Trophoblast cell (in vitro differentiated cells and primary cell): ENCODE data around the gene RPS6KA1.

Experiments used
- DNase-seq, 2 donors: peaks; one replicate each; pipeline ENCODE4 v3.0.0-alpha.2; 2016
- H2AFZ ChIP-seq: 2 replicates; pipeline ENCODE4 v1.6.1; 2013; ENCODE audit warnings: low read length, moderate library complexity, mild to moderate bottlenecking; ENCODE audit not compliant: insufficient read depth, poor library complexity
- H2AK5ac ChIP-seq: 2 replicates; pipeline ENCODE4 v1.6.1; 2013; ENCODE audit warnings: mild to moderate bottlenecking, low read length
- H2BK120ac ChIP-seq: 2 replicates; pipeline ENCODE4 v1.6.1; 2013; ENCODE audit warnings: low read length, mild to moderate bottlenecking, moderate library complexity; ENCODE audit not compliant: insufficient read depth, poor library complexity
- H2BK12ac ChIP-seq: 2 replicates; pipeline ENCODE4 v1.6.1; 2013; ENCODE audit warnings: mild to moderate bottlenecking, low read length, moderate library complexity
- H2BK5ac ChIP-seq: 2 replicates; pipeline ENCODE4 v1.6.1; 2013; ENCODE audit warnings: low read length, low read depth, moderate library complexity, mild to moderate bottlenecking; ENCODE audit not compliant: poor library complexity
- H3K14ac ChIP-seq: 2 replicates; pipeline ENCODE4 v1.6.1; 2013; ENCODE audit warnings: mild to moderate bottlenecking, low read length
- H3K18ac ChIP-seq: 2 replicates; pipeline ENCODE4 v1.6.1; 2013; ENCODE audit warnings: mild to moderate bottlenecking, low read length
- H3K23ac ChIP-seq: 2 replicates; pipeline ENCODE4 v1.6.1; 2013; ENCODE audit warnings: low read length
- H3K27ac ChIP-seq: 2 replicates; pipeline ENCODE4 v1.5.1; 2013; ENCODE audit warnings: low read depth, mild to moderate bottlenecking, inconsistent platforms, low read length, moderate library complexity
- H3K27me3 ChIP-seq: 2 replicates; pipeline ENCODE4 v1.6.1; 2013; ENCODE audit warnings: inconsistent platforms, mild to moderate bottlenecking, low read length, moderate library complexity; ENCODE audit not compliant: insufficient read depth
- H3K36me3 ChIP-seq, 2 experiments: 1 replicate in 1 of 2; 2 replicates in 1 of 2; pipeline ENCODE4 v1.6.1; 2013; ENCODE audit warnings: low read length in 2 of 2, mild to moderate bottlenecking in 2 of 2, moderate library complexity in 1 of 2; ENCODE audit not compliant: insufficient read depth in 2 of 2, control insufficient read depth in 1 of 2
- H3K4ac ChIP-seq: 2 replicates; pipeline ENCODE4 v1.6.1; 2013; ENCODE audit warnings: low read depth, mild to moderate bottlenecking, low read length, moderate library complexity
- H3K4me1 ChIP-seq, 2 experiments: 1 replicate in 1 of 2; 2 replicates in 1 of 2; pipeline ENCODE4 v1.6.1; 2013; ENCODE audit warnings: low read length in 2 of 2, mild to moderate bottlenecking in 2 of 2, moderate library complexity in 1 of 2; ENCODE audit not compliant: insufficient read depth in 2 of 2, control insufficient read depth in 1 of 2
- H3K4me2 ChIP-seq: 2 replicates; pipeline ENCODE4 v1.6.1; 2013; ENCODE audit warnings: inconsistent platforms, mild to moderate bottlenecking, low read length, moderate library complexity
- H3K4me3 ChIP-seq: 2 replicates; pipeline ENCODE4 v1.5.1; 2013; ENCODE audit warnings: mild to moderate bottlenecking, low read depth, low read length, inconsistent platforms
- H3K79me1 ChIP-seq: one replicate; pipeline ENCODE4 v1.6.1; 2013; ENCODE audit warnings: low read length
- H3K79me2 ChIP-seq: 2 replicates; pipeline ENCODE4 v1.6.1; 2013; ENCODE audit warnings: low read length, mild to moderate bottlenecking; ENCODE audit not compliant: control insufficient read depth, insufficient read depth, poor library complexity
- H3K9ac ChIP-seq: 2 replicates; pipeline ENCODE4 v1.6.1; 2013; ENCODE audit warnings: mild to moderate bottlenecking, low read length
- H3K9me3 ChIP-seq: 2 replicates; pipeline ENCODE4 v1.6.1; 2013; ENCODE audit warnings: low read depth, mild to moderate bottlenecking, control low read depth, inconsistent platforms, low read length; ENCODE audit not compliant: insufficient read depth
- H4K12ac ChIP-seq: 2 replicates; pipeline ENCODE4 v1.6.1; 2013; ENCODE audit warnings: low read depth, mild to moderate bottlenecking, low read length, moderate library complexity
- H4K8ac ChIP-seq: 2 replicates; pipeline ENCODE4 v1.6.1; 2013; ENCODE audit warnings: low read depth, mild to moderate bottlenecking, low read length, moderate library complexity
- H4K91ac ChIP-seq: one replicate; pipeline ENCODE4 v1.6.1; 2013; ENCODE audit warnings: low read depth, mild to moderate bottlenecking, low read length, moderate library complexity
- WGBS: extraction: QIAGEN DNeasy Blood & Tissue Kit; methylation state at CpG from one replicate; pipeline ENCODE4 v1.1.7; 2013; ENCODE audit warnings: missing lambda C conversion rate; ENCODE audit not compliant: insufficient read length, insufficient coverage; ENCODE audit errors: extremely low coverage; 5-methylcytosine and 5-hydroxymethylcytosine counted together

Gene RPS6KA1

DNA sequence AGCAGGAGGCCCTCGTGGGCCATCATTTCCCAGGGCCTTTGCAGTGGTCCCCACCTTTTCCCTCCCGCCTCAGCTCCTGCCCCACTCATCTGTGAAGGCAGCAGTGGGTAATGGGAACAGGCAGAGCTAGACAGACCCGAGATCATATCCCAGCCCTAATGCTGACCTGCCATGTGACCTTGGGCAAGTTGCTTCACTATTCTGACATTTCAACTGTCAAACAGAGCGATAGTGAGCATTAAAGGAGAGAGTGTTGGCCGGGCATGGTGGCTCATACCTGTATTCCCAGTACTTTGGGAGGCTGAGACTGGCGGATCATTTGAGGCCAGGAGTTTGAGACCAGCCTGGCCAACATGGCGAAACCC, 51.7 kb downstream of the RPS6KA1 start:
- H3K4me1 ChIP-seq = no peaks in the 10 kb centered on the region
- no peak overlapping the region for H2AFZ ChIP-seq
- no peaks in the 10 kb centered on the region for H3K9me3 ChIP-seq
- H4K12ac ChIP-seq = no peak overlapping the region
- H2BK5ac ChIP-seq = no peak overlapping the region
- no peak overlapping the region for H3K23ac ChIP-seq
- no peak overlapping the region for H2BK120ac ChIP-seq
- H3K79me2 ChIP-seq = no peaks in the 10 kb centered on the region
- no peaks in the 10 kb centered on the region for H3K79me1 ChIP-seq
- H3K36me3 ChIP-seq = no peaks in the 10 kb centered on the region
- no peak overlapping the region for H3K27ac ChIP-seq
- no peak for DNase-seq
- H4K8ac ChIP-seq = no peak overlapping the region
- no peak overlapping the region for H3K18ac ChIP-seq
- no peak overlapping the region for H3K4ac ChIP-seq
- H2BK12ac ChIP-seq = no peak overlapping the region
- no peak overlapping the region for H3K9ac ChIP-seq
- no peak overlapping the region for H2AK5ac ChIP-seq
- no peak overlapping the region for H3K4me2 ChIP-seq
- no peak overlapping the region for H4K91ac ChIP-seq
- no CpG with 5 or more reads among the region's 7 CpGs for WGBS
- H3K14ac ChIP-seq = no peak overlapping the region
- H3K4me3 ChIP-seq = no peak overlapping the region
- no peaks in the 10 kb centered on the region for H3K27me3 ChIP-seq

GRCh38 chr1:26582053-26582835, 52.7 kb downstream of the RPS6KA1 start:
- H3K4me1 ChIP-seq = no peaks in the 10 kb centered on the region
- no peak overlapping the region for H3K14ac ChIP-seq
- H3K36me3 ChIP-seq = no peaks in the 10 kb centered on the region
- no peak overlapping the region for H2BK120ac ChIP-seq
- WGBS = no CpG with 5 or more reads among the region's 8 CpGs
- H3K27me3 ChIP-seq = no peaks in the 10 kb centered on the region
- H4K12ac ChIP-seq = no peak overlapping the region
- H3K23ac ChIP-seq = no peak overlapping the region
- no peak overlapping the region for H2BK5ac ChIP-seq
- no peak overlapping the region for H3K27ac ChIP-seq
- no peak overlapping the region for H3K4me3 ChIP-seq
- H3K79me2 ChIP-seq = no peaks in the 10 kb centered on the region
- no peaks in the 10 kb centered on the region for H3K79me1 ChIP-seq
- H3K18ac ChIP-seq = no peak overlapping the region
- H2AFZ ChIP-seq = no peak overlapping the region
- H4K91ac ChIP-seq = no peak overlapping the region
- no peaks in the 10 kb centered on the region for H3K9me3 ChIP-seq
- no peak overlapping the region for H2AK5ac ChIP-seq
- H3K4ac ChIP-seq = no peak overlapping the region
- H4K8ac ChIP-seq = no peak overlapping the region
- no peak for DNase-seq
- H2BK12ac ChIP-seq = no peak overlapping the region
- no peak overlapping the region for H3K9ac ChIP-seq
- H3K4me2 ChIP-seq = no peak overlapping the region

GRCh38 chr1:26582836-26583460, 53.4 kb downstream of the RPS6KA1 start:
- no peak overlapping the region for H2AK5ac ChIP-seq
- no peaks in the 10 kb centered on the region for H3K27me3 ChIP-seq
- peak in 1 of 2 donors; percentile 13 for DNase-seq
- no peak overlapping the region for H2AFZ ChIP-seq
- no peak overlapping the region for H4K12ac ChIP-seq
- no peak overlapping the region for H2BK120ac ChIP-seq
- H3K36me3 ChIP-seq = no peaks in the 10 kb centered on the region
- no peak overlapping the region for H3K9ac ChIP-seq
- no peak overlapping the region for H3K14ac ChIP-seq
- H3K4me2 ChIP-seq = no peak overlapping the region
- no peaks in the 10 kb centered on the region for H3K79me2 ChIP-seq
- H2BK12ac ChIP-seq = no peak overlapping the region
- WGBS = no CpG with 5 or more reads among the region's 6 CpGs
- no peak overlapping the region for H3K4ac ChIP-seq
- no peak overlapping the region for H2BK5ac ChIP-seq
- H3K79me1 ChIP-seq = no peaks in the 10 kb centered on the region
- no peak overlapping the region for H3K18ac ChIP-seq
- H4K8ac ChIP-seq = no peak overlapping the region
- H3K27ac ChIP-seq = no peak overlapping the region
- H3K4me3 ChIP-seq = no peak overlapping the region
- H3K4me1 ChIP-seq = no peaks in the 10 kb centered on the region
- no peak overlapping the region for H3K23ac ChIP-seq
- H3K9me3 ChIP-seq = no peaks in the 10 kb centered on the region
- no peak overlapping the region for H4K91ac ChIP-seq

GRCh38 chr1:26583646-26584485, 54.3 kb downstream of the RPS6KA1 start:
- no peaks in the 10 kb centered on the region for H3K4me1 ChIP-seq
- no peak overlapping the region for H3K27ac ChIP-seq
- H2BK5ac ChIP-seq = no peak overlapping the region
- no peak overlapping the region for H2AK5ac ChIP-seq
- no peak overlapping the region for H3K18ac ChIP-seq
- no peak overlapping the region for H3K14ac ChIP-seq
- no peak overlapping the region for H4K12ac ChIP-seq
- no peaks in the 10 kb centered on the region for H3K36me3 ChIP-seq
- no peak overlapping the region for H2BK120ac ChIP-seq
- no peak overlapping the region for H3K4ac ChIP-seq
- H3K4me3 ChIP-seq = no peak overlapping the region
- no peak overlapping the region for H4K91ac ChIP-seq
- H3K79me2 ChIP-seq = no peaks in the 10 kb centered on the region
- no peak overlapping the region for H4K8ac ChIP-seq
- H3K27me3 ChIP-seq = no peaks in the 10 kb centered on the region
- H3K79me1 ChIP-seq = no peaks in the 10 kb centered on the region
- H2AFZ ChIP-seq = no peak overlapping the region
- H3K9me3 ChIP-seq = no peaks in the 10 kb centered on the region
- H3K4me2 ChIP-seq = no peak overlapping the region
- DNase-seq = no peak
- no CpG with 5 or more reads among the region's 5 CpGs for WGBS
- H3K23ac ChIP-seq = no peak overlapping the region
- no peak overlapping the region for H3K9ac ChIP-seq
- H2BK12ac ChIP-seq = no peak overlapping the region
